Cerebellar nuclear complex (tissue), 1 donor: ENCODE measurements around the gene TAF1L.

ENCODE experiments used
- DNase-seq, 2 experiments: peaks; one replicate each; lab custom pipeline; 2025; lab: John Stamatoyannopoulos, UW

TAF1L gene

DNA sequence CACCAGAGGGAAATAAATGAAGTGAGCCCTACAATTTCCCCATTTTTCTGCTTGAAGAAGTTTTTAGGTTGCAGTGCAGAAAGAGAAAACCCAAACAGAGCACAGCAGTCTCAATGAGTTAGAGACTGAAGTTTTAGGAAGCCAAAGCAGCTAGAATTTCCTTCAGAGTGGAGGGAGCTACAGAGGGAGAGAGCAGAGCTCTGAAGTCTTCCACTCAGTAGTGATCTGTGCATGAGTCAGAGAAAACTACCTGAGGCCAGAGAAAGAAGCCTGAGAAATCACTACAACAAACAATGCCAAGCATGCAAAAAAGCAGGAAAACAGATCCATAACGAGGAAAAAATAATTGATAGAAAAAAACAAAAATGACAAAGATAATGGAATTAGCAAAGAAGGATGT, 44.6 kb downstream of the TAF1L start:
- DNase-seq = no peak

DNA sequence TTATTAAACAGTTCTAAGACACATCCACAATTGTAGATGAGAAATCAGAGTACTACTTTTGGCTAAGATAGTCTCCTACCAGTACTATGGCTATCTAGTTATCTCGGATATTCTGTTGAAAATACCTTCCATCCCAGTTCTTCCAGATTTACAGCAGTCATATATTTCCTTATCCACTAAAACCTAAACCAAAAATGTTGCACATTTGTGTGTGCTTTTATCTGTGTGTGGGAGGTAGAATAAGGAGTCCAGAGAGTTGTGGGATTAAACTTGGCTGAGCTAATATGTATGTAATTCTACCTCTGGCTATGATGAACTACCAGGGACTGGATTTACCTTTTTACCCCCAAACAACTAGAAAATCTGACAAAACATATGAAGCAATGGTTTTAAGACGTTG, 45.0 kb downstream of the TAF1L start:
- DNase-seq = no peak

DNA sequence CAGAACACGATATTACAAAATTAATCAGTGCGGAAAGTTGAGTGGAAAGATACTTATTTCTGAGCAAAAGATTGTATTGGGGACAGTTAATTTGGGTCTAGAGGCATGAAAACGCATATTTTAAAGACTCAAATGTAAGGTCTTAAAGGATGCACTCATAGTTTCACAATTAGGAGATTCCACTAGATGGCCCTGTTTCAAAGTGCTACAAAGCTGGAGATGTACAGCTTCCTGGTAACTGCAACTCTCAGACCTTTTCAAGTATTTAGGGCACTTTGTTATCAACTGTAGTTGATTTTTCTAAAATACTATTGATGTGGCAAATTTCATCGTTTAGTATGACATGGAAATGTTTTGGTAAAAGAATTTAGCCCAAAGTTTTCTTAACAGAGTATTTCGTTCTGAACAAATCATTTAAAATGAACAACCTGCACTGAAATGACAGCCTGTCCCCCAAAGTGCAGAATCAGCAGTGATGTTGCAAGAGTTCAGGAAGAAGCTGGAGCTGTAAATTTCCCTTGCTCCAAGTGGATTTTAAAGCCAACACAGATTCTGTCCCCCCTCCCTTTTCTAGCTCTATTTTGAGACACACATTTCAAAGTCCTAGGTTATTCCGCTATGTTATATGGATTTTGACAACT, 46.3 kb downstream of the TAF1L start:
- no peak for DNase-seq

DNA sequence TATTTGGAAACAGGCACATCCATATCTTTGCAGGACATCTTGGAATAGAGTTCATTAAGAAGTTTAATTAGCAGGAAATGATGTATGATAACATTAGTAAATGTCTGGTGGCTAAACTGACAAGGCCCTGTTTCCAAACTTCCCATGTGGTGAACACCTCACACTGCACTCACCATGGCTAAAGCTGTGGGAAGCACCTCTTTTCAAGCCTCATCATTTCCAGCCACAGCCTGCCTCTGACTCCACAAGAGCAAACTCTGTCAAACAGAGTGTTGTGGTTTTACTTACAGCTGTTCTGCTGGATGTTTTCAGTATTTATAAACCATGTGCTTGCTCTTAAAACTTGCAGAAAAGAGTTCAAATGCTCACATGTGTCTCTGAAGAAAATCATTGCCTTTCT, 47.6 kb downstream of the TAF1L start:
- DNase-seq = no peak

DNA sequence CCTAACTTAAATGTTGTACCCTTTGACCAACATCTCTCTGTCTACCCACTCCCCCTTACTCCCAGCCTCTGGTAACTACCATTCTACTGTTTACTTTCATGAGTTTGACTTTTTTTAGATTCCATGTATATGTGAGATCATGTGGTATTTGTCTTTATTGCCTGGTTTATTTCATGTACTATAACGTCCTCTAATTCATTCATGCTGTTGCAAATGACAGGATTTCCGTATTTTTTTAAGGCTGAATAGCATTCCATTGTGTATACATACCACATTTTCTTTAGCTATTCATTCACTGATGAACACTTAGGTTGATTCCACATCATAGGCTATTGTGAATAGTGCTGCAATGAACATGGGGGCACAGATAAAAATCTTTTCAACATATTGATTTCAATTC, 50.7 kb downstream of the TAF1L start:
- no peak for DNase-seq

DNA sequence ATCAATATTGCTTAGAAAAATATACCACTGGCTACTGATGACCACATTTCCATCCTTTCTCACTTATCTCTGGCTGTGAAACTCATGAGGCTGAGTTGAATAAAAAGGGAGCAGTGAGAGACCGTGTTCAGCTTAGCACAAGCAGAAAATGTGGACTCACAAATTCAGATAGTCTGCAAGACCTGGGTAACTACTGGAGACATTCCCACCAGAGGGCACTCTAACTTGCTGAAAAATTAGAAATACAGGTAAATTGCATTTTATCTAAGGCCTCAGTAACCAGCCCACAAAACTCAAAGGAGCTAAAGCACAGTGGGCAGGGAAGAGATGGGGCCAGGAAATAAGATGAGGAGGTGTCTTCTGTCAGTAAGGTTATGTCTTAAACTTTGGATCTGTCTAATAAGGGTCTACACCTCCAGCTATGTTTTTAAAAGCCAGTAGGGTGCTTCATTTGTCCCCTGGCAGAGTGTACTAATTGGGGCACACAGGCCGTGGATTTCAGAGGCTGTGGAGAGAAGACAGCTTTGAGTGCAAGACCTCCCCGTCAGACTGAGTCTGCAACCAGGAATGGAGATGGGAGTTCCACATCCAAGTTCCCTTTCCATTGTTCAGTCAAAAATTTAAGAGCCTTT, 53.8 kb downstream of the TAF1L start:
- DNase-seq = no peak

DNA sequence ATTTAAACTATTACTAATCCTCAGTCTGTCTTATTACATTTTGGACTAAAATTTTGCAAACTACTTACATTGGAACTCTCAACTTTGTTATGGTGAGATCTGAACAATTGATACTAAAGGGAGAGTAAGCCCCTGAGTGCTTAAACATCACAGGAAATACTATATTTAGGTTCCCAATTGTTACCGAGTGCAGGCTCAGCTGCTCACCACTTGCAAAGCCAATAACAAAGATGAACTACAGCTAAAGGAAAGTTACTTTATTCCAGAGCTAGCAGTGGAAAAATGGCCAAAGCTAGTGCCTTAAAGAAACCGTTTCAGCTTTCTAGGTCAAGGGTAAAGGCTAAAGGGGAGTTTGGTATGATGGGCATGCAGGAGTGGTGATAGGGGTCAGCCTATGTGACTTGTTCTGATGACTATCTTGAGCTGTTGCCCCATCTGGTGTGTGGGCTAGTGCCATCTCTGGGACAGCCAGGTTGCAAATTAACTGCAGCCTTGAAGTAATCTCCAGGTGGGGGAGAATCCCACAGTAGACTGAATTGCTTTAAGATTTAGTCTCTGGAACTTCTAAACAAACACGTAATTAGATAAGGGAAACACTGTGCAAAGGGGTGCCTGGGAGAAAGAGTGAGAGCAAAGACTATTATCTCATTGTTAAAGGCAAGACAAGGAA, 54.7 kb downstream of the TAF1L start:
- no peak for DNase-seq

DNA sequence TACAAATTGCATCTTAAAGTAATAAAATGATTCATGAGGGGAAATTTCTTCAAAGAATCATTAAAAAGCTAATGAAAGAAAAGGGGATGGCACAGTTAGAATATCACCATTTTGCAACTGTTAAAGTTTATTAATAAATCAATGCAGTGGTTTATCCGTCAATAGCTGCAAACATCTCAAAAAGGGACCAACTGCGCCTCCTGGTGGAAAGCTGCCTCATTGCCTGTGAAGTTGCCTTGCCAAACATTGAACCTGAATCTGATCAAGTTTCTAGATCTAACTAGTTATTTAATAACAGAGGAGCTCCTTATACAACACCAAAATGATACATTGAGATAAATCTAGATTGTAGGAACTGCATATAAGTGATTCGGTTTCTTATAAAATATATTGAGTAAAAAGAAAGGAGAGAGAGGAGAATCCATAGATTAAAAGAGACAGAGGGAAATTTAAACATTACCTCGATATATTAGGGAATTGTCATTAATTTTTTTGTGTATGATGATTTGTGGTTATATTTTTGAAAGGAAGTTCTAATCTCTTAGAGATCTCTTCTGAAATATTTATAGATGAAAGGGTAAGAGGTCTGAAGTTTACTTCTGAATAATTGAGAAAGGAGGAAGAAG, 55.6 kb downstream of the TAF1L start:
- no peak for DNase-seq
